ENCODE results near the gene IQCE.

The IQCE gene, protein sequence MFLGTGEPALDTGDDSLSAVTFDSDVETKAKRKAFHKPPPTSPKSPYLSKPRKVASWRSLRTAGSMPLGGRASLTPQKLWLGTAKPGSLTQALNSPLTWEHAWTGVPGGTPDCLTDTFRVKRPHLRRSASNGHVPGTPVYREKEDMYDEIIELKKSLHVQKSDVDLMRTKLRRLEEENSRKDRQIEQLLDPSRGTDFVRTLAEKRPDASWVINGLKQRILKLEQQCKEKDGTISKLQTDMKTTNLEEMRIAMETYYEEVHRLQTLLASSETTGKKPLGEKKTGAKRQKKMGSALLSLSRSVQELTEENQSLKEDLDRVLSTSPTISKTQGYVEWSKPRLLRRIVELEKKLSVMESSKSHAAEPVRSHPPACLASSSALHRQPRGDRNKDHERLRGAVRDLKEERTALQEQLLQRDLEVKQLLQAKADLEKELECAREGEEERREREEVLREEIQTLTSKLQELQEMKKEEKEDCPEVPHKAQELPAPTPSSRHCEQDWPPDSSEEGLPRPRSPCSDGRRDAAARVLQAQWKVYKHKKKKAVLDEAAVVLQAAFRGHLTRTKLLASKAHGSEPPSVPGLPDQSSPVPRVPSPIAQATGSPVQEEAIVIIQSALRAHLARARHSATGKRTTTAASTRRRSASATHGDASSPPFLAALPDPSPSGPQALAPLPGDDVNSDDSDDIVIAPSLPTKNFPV

GRCh38 chr7:2558629-2559282 lies at the start of gene IQCE:
IQCE (plus strand) TSS chr7:2558979; CDS start chr7:2559182, 203 bp downstream.
- peak; percentile 94 for DNase-seq

- DNase-seq, result no peak
Observed at GRCh38 chr7:2509298-2509906, 49.4 kb upstream of the IQCE start.

- no peak for DNase-seq
Observed at GRCh38 chr7:2510130-2510776, 48.5 kb upstream of the IQCE start.

DNA sequence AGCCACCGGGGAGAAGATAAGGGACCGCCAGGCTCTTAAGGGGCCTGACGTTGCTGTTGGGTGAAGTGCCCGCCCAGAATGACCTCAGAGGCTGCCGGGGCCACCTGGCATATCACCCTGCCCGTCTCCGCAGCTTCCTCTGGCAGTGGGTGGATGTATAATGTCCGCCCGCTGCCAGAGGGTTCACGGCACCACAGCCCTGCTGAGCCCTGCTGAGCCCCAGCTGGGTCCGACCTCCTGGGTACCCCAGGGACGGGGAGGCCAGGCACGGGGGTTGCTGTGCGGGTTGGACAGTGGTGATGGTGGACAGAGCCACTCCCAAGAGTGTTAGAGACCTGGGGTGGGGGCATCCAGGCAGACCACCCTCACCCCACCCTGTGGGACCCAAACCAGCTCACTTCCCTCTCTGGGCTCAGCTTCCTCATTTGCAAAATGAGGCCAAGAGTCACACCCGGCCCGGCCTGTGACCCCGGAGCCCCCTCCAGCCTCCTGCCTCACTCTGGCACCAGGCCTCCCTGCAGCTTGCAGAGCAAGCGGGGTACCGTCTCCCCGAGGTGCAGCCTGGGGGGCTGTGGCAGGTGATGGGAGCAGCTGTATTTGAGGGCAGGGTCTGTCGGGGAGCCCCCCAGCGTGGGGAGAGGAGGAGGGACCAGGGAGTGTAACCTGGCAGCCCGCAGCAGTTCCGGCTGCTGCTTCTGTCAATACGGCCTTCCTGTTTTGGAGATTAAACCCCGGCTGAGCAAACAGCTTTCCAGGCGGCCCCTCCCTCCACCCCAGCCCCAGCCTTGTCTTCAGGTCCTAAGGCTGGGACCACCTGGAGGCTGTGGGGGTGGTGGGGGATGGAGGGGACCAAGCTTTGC lies 47.6 kb upstream of the IQCE start:
- no peak for DNase-seq

DNA sequence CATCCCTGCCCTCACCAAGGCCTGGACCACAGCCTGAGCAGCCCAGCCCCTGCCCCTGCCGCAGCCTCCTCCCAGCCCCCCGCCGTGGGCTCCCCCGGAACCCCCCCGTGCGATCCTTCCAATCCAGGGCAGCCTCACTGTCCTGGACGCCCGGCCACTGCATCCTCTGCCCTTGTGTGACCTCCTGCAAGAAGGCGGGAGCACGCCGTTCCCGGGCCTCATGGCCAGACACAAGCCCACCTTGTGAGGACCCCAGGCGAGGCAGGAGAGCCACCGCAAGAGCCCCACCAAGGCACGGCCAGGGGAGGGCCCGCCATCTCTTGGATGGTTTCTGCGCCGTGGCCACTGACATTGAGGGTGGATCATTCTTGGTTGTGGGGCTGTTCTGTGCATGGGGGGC lies 47.0 kb upstream of the IQCE start:
- no peak for DNase-seq

GRCh38 chr7:2512179-2512661 lies 46.6 kb upstream of the IQCE start:
- DNase-seq, result no peak

DNA sequence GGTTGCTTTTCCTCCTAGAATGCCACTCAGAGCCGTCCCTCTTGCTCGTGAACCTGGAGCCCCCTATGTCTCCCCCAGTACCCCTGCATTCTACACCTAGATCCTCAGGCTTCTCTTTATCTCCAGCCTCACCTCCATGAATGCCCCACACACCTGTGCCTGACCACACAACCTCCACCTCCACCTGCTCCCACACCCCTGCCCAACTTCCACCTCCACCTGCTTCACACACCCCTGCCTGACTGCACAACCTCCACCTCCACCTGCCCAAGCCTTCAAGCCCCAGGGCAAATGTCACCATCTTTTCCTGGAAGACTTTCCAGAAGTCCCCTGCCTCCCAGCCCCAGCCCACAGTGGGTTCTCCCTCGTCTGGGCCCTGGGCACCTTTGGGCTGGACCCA lies 46.1 kb upstream of the IQCE start:
- no peak for DNase-seq

DNA sequence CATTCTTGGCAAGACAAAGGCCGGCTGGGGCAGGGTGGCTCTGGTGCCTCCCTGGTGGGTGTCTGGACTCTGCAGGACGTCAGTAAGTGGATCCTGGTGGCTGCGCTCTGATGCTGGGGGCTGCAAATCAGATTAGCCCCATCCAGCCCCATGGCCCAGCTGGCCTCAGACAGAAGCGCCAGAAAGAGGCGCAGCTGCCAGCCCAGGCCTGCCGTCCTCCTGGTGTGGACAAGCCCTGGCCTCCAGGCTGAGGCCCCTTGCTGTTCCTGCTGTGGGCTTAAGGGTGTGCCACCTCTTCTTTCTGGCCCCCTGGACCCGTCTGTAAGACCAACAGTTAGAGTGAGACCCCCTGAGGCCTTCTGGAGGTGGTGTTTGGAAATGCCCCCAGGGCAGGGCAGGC lies 45.1 kb upstream of the IQCE start:
- no peak for DNase-seq

- DNase-seq, result no peak
Observed at GRCh38 chr7:2514473-2515423, 44.0 kb upstream of the IQCE start.

DNA sequence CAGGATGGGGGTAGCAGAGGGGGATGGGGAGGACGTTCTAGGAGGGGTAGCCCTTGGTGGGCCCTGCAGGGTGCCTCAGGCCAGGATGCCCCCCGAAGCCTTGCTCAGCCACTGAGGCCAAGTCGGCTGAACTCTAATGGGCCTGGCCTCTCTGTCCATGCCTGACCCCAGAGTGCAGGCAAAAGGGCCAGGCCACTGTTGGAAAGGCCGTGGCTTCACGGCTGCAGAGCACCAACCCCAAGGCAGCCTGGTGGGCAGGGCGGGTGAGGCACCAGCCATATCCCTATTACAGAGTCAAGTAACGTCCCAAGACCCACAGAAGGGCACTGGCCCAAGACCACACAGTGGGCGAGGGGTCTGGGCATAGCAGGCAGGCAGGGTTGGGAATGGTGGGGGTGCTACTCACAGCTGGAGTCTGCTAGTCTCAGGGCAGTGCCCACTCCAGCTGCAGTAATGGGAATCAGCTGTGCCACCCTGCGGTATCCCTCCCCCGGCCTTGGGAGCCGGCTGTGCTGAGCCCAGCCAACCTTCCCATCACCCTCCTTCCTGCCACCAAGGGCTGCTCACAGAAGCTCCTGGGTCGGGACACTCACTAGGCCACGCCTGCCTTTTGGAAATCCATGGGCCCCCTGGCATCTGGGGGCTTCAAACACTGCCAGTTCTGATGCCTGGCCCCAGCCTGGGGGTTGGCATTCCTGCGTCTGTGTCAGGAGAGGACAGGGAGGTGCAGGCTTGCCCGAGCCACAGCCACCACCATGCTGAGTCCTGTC lies 43.2 kb upstream of the IQCE start:
- no peak for DNase-seq

- no peak for DNase-seq
Observed at GRCh38 chr7:2516194-2516555, 42.6 kb upstream of the IQCE start.

DNA sequence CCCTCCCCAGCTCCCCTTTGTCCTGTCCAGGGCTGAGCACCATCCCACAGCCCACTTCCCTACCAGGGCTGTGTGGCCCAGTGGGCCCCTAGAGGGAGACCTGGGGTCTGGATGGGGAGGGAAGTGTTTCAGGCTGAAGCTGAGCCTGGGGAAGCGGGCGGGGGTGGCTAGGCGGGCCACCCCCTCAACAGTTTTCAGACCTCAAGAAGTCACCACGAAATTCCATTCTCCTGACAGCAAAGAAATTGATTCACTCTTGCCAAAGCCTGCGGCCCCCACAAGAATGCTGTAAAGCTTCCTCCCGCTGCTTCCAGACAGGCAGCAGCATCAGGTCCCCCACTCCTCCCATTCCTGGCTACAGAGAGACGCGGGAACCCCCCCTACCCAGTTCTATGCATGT lies 41.8 kb upstream of the IQCE start:
- DNase-seq, result peak; percentile 97

- DNase-seq, result no peak
Observed at GRCh38 chr7:2517678-2518507, 40.9 kb upstream of the IQCE start.

GRCh38 chr7:2518737-2519118 lies 40.1 kb upstream of the IQCE start:
- no peak for DNase-seq

GRCh38 chr7:2519119-2519930 lies 39.5 kb upstream of the IQCE start, which contains the start of gene LFNG:
LFNG (plus strand) TSS chr7:2519774; CDS start chr7:2519862, 88 bp downstream.
- DNase-seq, result peak; percentile 97

- DNase-seq, result no peak
Observed at GRCh38 chr7:2520131-2520760, 38.5 kb upstream of the IQCE start.

GRCh38 chr7:2520761-2521290 lies 38.0 kb upstream of the IQCE start:
- DNase-seq, result no peak
